Activated T-cell treated with anti-CD3 and anti-CD28 coated beads for 1 hour (primary cell): ENCODE measurements around the gene USP25.

Experiments
- DNase-seq: peaks from one replicate; pipeline ENCODE4 v3.0.0-alpha.2; 2020; ENCODE audit warnings: low read depth

The USP25 gene

DNA sequence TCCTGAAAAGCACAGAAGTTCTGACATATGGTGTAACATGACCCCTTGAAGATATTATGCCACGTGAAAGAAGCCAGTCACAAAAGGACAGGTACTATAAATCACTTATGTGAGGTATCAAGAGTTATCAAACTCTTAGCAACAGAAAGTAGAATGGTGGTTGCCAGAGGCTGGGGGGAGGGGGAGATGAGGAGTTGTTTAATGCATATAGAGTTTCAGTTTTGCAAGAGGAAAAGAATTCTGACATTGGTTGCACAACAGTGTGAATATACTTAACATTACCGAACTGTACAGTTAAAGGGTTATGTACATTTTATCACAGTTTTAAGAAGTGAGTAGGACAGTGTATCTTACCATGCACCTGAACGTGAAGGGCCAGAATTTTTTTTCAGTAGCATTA lies 80.0 kb downstream of the USP25 start:
- DNase-seq: no peak

GRCh38 chr21:15815285-15815684 lies 85.5 kb downstream of the USP25 start:
- no peak for DNase-seq

- DNase-seq: no peak
Observed at GRCh38 chr21:15820327-15820726, 90.5 kb downstream of the USP25 start.

GRCh38 chr21:15820852-15821379 lies 91.1 kb downstream of the USP25 start:
- DNase-seq: no peak

- DNase-seq: no peak
Observed at GRCh38 chr21:15823486-15824150, 93.8 kb downstream of the USP25 start.

- DNase-seq: no peak
Observed at GRCh38 chr21:15825700-15826099, 95.9 kb downstream of the USP25 start.

DNA sequence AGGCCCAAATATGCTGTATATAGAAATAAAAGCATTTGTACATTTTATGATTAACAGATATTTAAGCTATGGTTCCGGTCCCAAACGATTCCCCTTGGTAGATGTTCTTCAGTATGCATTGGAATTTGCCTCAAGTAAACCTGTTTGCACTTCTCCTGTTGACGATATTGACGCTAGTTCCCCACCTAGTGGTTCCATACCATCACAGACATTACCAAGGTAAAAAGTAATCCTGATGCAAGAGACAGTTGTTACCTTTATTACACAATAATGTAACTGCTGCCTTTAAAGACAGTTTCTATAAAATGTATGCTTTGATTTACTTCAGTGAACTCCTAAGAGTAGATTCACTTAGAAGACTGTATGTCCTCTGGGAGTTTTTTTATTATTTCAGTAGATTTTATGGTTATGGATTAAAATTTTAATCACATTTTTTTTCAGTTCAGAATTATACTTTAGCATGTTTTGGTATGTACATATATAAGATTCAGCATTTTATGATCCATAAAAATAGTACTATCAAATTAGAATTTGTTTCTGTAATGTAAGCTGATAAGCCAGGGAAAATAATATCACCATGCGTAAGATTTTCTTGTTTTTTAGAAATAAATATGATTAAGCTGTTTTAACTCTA lies 96.5 kb downstream of the USP25 start:
- DNase-seq: no peak

DNA sequence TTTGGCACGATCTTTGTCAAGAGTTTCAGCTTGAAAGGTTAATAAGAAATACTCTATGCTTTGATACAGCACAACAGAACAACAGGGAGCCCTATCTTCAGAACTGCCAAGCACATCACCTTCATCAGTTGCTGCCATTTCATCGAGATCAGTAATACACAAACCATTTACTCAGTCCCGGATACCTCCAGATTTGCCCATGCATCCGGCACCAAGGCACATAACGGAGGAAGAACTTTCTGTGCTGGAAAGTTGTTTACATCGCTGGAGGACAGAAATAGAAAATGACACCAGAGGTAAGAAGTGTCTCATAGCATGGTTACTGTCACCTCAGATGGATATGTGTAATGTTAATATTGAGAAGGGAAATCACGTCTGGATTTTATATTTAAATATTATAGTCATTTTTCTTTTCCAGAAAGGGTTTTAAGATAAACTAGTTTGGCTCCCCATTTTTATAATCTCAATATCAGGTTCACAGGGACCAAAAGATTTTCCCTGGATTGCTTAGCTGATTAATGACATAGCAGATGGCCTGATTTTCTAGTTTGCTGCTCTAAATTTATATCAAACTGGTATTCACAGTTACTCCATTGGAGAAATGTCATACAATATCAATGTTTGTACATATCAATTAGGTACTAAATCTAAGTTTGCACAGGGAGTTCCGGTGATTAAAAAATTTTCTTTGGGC lies 97.3 kb downstream of the USP25 start:
- no peak for DNase-seq

- no peak for DNase-seq
Observed at GRCh38 chr21:15831497-15831896, 101.7 kb downstream of the USP25 start.

- DNase-seq: no peak
Observed at GRCh38 chr21:15837645-15838044, 107.9 kb downstream of the USP25 start.

DNA sequence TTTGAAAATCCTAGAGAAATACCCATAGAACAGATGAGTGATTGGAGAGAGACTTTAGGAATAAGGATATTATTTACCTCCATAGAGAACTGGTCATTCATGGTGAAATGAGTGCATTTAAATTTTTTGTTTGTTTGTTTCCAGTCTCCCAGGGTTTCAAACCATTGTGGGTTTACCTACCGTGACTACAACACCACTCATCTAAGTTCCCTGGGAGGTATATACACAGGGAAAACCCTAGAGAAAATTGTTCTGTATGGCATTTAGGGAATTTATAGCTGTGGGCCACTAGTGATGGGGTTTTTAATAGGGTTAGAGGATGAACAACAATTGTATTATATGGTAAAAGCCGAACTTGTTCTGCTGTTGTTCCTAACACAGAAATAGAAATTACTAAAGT lies 109.2 kb downstream of the USP25 start:
- no peak for DNase-seq

GRCh38 chr21:15839601-15840000 lies 109.8 kb downstream of the USP25 start:
- no peak for DNase-seq

DNA sequence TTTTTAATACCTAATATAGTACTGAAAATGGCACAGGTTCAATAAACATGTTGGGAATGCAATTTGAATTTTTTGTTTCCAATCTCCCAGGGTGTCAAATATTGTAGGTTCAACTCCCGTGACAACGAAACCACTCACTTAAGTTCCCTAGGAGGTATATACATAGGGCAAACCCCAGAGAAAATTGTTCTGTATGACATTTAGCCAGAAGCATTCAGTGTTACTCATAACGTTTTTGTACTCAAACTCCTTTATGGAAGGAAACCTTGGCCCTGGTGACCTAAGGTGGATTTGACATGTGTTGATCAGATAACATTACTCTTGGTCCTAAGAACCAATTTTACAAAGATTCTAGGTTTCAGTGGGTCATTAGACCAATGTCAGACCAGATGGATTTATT lies 110.6 kb downstream of the USP25 start:
- DNase-seq: no peak

GRCh38 chr21:15841856-15842564 lies 112.2 kb downstream of the USP25 start:
- no peak for DNase-seq

DNA sequence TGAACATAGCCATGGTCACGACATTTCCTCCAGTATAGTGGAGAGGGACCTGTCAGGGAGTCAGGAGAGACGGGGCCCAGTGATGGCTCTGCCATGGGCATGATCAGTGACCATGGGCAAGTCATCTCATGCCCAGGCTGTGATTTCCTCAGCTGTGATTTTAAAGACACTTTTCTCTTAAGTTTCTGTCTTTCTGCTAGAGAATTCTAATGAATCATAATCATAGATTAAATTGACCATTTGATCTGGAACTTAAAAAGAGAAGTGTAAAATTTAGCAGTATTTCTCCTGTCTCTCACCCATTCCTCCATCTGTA lies 112.7 kb downstream of the USP25 start:
- DNase-seq: no peak

- no peak for DNase-seq
Observed at GRCh38 chr21:15843766-15844165, 114.0 kb downstream of the USP25 start.

- DNase-seq: no peak
Observed at GRCh38 chr21:15848634-15849560, 119.1 kb downstream of the USP25 start.

GRCh38 chr21:15849927-15850326 lies 120.1 kb downstream of the USP25 start:
- no peak for DNase-seq

DNA sequence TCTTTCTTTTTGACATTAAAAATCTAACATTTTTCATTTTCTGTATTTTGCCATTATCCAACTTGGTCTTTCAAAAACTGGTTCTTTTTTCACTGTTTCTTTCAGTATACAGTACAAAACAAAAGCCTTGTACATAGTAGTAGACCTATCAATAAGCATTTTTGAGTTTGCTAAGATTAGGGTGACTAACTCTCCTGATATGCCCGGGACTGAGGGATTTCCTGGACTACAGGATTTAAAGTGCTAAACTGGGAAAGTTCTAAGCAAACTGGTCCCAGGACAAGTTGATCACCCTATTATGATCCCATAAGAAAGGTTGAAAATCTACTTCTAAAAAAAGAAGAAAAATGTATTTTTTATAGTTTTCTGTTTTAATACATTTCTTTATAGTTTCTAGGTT lies 120.9 kb downstream of the USP25 start:
- DNase-seq: no peak

GRCh38 chr21:15852146-15852545 lies 122.4 kb downstream of the USP25 start:
- no peak for DNase-seq

- DNase-seq: no peak
Observed at GRCh38 chr21:15853126-15853525, 123.3 kb downstream of the USP25 start.

- no peak for DNase-seq
Observed at GRCh38 chr21:15856813-15857212, 127.0 kb downstream of the USP25 start.
